GM18498 (cell line): ENCODE data around the gene PRDX5.

Experiments
- ATAC-seq: cut with Tn5 transposase; IDR thresholded peaks from one replicate; pipeline ENCODE4 v1.9.1; 2021; ENCODE audit warnings: mild to moderate bottlenecking, moderate library complexity; ENCODE audit not compliant: unreplicated experiment

The PRDX5 gene

GRCh38 chr11:64359712-64360445, 42.0 kb downstream of the PRDX5 start:
- ATAC-seq, result no peak

- ATAC-seq, result no peak
Measured at GRCh38 chr11:64360448-64360921, 42.6 kb downstream of the PRDX5 start.

- no peak for ATAC-seq
Measured at GRCh38 chr11:64361659-64362058, 43.7 kb downstream of the PRDX5 start.

- no peak for ATAC-seq
Measured at GRCh38 chr11:64362339-64362738, 44.4 kb downstream of the PRDX5 start.

- no peak for ATAC-seq
Measured at GRCh38 chr11:64364435-64364834, 46.5 kb downstream of the PRDX5 start.

GRCh38 chr11:64364911-64365310, 47.0 kb downstream of the PRDX5 start:
- no peak for ATAC-seq

GRCh38 chr11:64366751-64367150, 48.8 kb downstream of the PRDX5 start:
- no peak for ATAC-seq

GRCh38 chr11:64367931-64368672, 50.2 kb downstream of the PRDX5 start:
- ATAC-seq, result no peak

GRCh38 chr11:64368673-64369074, 50.8 kb downstream of the PRDX5 start:
- no peak for ATAC-seq

- ATAC-seq, result no peak
Measured at GRCh38 chr11:64369440-64370421, 51.8 kb downstream of the PRDX5 start.

- no peak for ATAC-seq
Measured at GRCh38 chr11:64371201-64371600, 53.3 kb downstream of the PRDX5 start.
